H9 (cell line): ENCODE measurements around the gene EMC8. TPM values are rescaled to one million over a fixed set of nuclear protein-coding genes. Genes with fewer than 3 reads are reported as not detected.

Experiments used
- DNase-seq: peaks from one replicate; pipeline ENCODE4 v3.0.0-alpha.2; 2017
- H2AFZ ChIP-seq: one replicate; pipeline ENCODE4 v1.6.1; 2013; ENCODE audit warnings: mild to moderate bottlenecking, low read length, control low read depth, moderate library complexity
- H2AK5ac ChIP-seq: 2 replicates; pipeline ENCODE4 v1.6.1; 2013; ENCODE audit warnings: low read length, control low read depth, mixed read lengths; ENCODE audit not compliant: insufficient read length
- H2BK120ac ChIP-seq: one replicate; pipeline ENCODE4 v1.6.1; 2013; ENCODE audit warnings: low read depth, mild to moderate bottlenecking, low read length, control low read depth, inconsistent platforms; ENCODE audit not compliant: poor library complexity, severe bottlenecking
- H2BK12ac ChIP-seq: 2 replicates; pipeline ENCODE4 v1.6.1; 2013; ENCODE audit warnings: low read length, control low read depth, mixed read lengths, low read depth; ENCODE audit not compliant: insufficient read length
- H2BK15ac ChIP-seq: 2 replicates; pipeline ENCODE4 v1.6.1; 2013; ENCODE audit warnings: low read depth, low read length, control low read depth
- H2BK20ac ChIP-seq: one replicate; pipeline ENCODE4 v1.6.1; 2013; ENCODE audit warnings: low read depth, mild to moderate bottlenecking, low read length, control low read depth, inconsistent platforms; ENCODE audit not compliant: poor library complexity, severe bottlenecking
- H2BK5ac ChIP-seq: 2 replicates; pipeline ENCODE4 v1.6.1; 2013; ENCODE audit warnings: low read length, control low read depth, mixed read lengths; ENCODE audit not compliant: insufficient read length
- H3K14ac ChIP-seq: 2 replicates; pipeline ENCODE4 v1.6.1; 2013; ENCODE audit warnings: low read length, control low read depth; ENCODE audit not compliant: insufficient read depth
- H3K18ac ChIP-seq: 2 replicates; pipeline ENCODE4 v1.6.1; 2013; ENCODE audit warnings: low read depth, mild to moderate bottlenecking, mixed read lengths, low read length, control low read depth; ENCODE audit not compliant: insufficient read length
- H3K23ac ChIP-seq: 2 replicates; pipeline ENCODE4 v1.6.1; 2013; ENCODE audit warnings: low read length, control low read depth, mixed read lengths, low read depth; ENCODE audit not compliant: insufficient read length
- H3K23me2 ChIP-seq: 2 replicates; pipeline ENCODE4 v1.6.1; 2013; ENCODE audit warnings: low read depth, mild to moderate bottlenecking, mixed read lengths, low read length, control low read depth; ENCODE audit not compliant: insufficient read length, poor library complexity, severe bottlenecking
- H3K27ac ChIP-seq: 2 replicates; pipeline ENCODE4 v1.5.1; 2013; ENCODE audit warnings: low read length, control low read depth, mixed read lengths, low read depth; ENCODE audit not compliant: insufficient read length
- H3K27me3 ChIP-seq: 2 replicates; pipeline ENCODE4 v1.6.1; 2013; ENCODE audit warnings: low read length, control low read depth, inconsistent platforms; ENCODE audit not compliant: insufficient read depth
- H3K4ac ChIP-seq: 2 replicates; pipeline ENCODE4 v1.6.1; 2013; ENCODE audit warnings: low read depth, mild to moderate bottlenecking, control low read depth, inconsistent platforms, low read length, moderate library complexity
- H3K4me1 ChIP-seq: 2 replicates; pipeline ENCODE4 v1.6.1; 2013; ENCODE audit warnings: low read length, control low read depth, inconsistent platforms; ENCODE audit not compliant: insufficient read depth
- H3K4me2 ChIP-seq: 2 replicates; pipeline ENCODE4 v1.6.1; 2013; ENCODE audit warnings: low read length, control low read depth, mixed read lengths; ENCODE audit not compliant: insufficient read length, insufficient read depth
- H3K56ac ChIP-seq: 2 replicates; pipeline ENCODE4 v1.6.1; 2013; ENCODE audit warnings: low read depth, mild to moderate bottlenecking, mixed read lengths, low read length, control low read depth; ENCODE audit not compliant: insufficient read length
- H3K79me1 ChIP-seq: 2 replicates; pipeline ENCODE4 v1.6.1; 2013; ENCODE audit warnings: low read depth, mild to moderate bottlenecking, moderate library complexity, low read length, control low read depth, inconsistent platforms; ENCODE audit not compliant: insufficient read depth, poor library complexity, severe bottlenecking
- H3K79me2 ChIP-seq: 2 replicates; pipeline ENCODE4 v1.6.1; 2013; ENCODE audit warnings: low read length, control low read depth, inconsistent platforms; ENCODE audit not compliant: insufficient read depth
- H3K9ac ChIP-seq: 2 replicates; pipeline ENCODE4 v1.6.1; 2013; ENCODE audit warnings: low read length, control low read depth, mixed read lengths; ENCODE audit not compliant: insufficient read length; ENCODE audit errors: extremely low read depth
- H3K9me3 ChIP-seq: one replicate; pipeline ENCODE4 v1.6.1; 2013; ENCODE audit warnings: low read depth, low read length, inconsistent platforms; ENCODE audit not compliant: control insufficient read depth
- H3T11ph ChIP-seq: one replicate; pipeline ENCODE4 v1.6.1; 2013; ENCODE audit warnings: mild to moderate bottlenecking, low read length, control low read depth, inconsistent platforms
- H4K20me1 ChIP-seq: one replicate; pipeline ENCODE4 v1.6.1; 2013; ENCODE audit not compliant: control insufficient read depth, insufficient read length, insufficient read depth
- H4K5ac ChIP-seq: 2 replicates; pipeline ENCODE4 v1.6.1; 2013; ENCODE audit warnings: low read depth, mild to moderate bottlenecking, mixed read lengths, low read length, control low read depth; ENCODE audit not compliant: insufficient read length
- H4K8ac ChIP-seq: replicated peaks from 2 replicates; pipeline ENCODE4 v1.6.1; 2013; ENCODE audit warnings: low read length, control low read depth, mixed read lengths, low read depth; ENCODE audit not compliant: insufficient read length
- H4K91ac ChIP-seq: 2 replicates; pipeline ENCODE4 v1.6.1; 2013; ENCODE audit warnings: low read depth, mild to moderate bottlenecking, moderate library complexity, mixed read lengths, low read length, control low read depth; ENCODE audit not compliant: insufficient read length
- H3K27ac Mint-ChIP-seq, 3 experiments: 2 replicates in 2 of 3; 3 replicates in 1 of 3; pipeline ENCODE4 v1.8.0; 2020 to 2021; ENCODE audit warnings: mixed read lengths in 3 of 3, mild to moderate bottlenecking in 1 of 3, moderate library complexity in 1 of 3
- H3K27me3 Mint-ChIP-seq: 2 replicates; pipeline ENCODE4 v1.8.0; 2021; ENCODE audit warnings: low read depth, mild to moderate bottlenecking, moderate library complexity, mixed read lengths
- H3K36me3 Mint-ChIP-seq, 3 experiments: 2 replicates in 2 of 3; 3 replicates in 1 of 3; pipeline ENCODE4 v1.8.0; 2020 to 2021; ENCODE audit warnings: low read depth in 3 of 3, mixed read lengths in 3 of 3; ENCODE audit not compliant: insufficient read depth in 1 of 3
- H3K4me1 Mint-ChIP-seq, 2 experiments: 2 replicates each; pipeline ENCODE4 v1.8.0; 2020; ENCODE audit warnings: mixed read lengths in 2 of 2
- H3K4me3 Mint-ChIP-seq, 2 experiments: 2 replicates in 1 of 2; 3 replicates in 1 of 2; pipeline ENCODE4 v1.8.0; 2020 to 2021; ENCODE audit warnings: mild to moderate bottlenecking in 2 of 2, mixed read lengths in 2 of 2, moderate library complexity in 1 of 2
- H3K9me3 Mint-ChIP-seq, 2 experiments: 2 replicates in 1 of 2; 3 replicates in 1 of 2; pipeline ENCODE4 v1.8.0; 2020; ENCODE audit warnings: mild to moderate bottlenecking in 2 of 2, mixed read lengths in 2 of 2, moderate library complexity in 1 of 2
- WGBS: extraction: QIAGEN DNeasy Blood & Tissue Kit; methylation state at CpG from one replicate; pipeline ENCODE4 v1.1.7; 2013; ENCODE audit warnings: missing lambda C conversion rate, low lambda C conversion rate, mixed read lengths; ENCODE audit not compliant: insufficient read length; ENCODE audit errors: extremely low coverage; 5-methylcytosine and 5-hydroxymethylcytosine counted together
- total RNA-seq: library from RNA; stranded (reverse); gene quantifications from 2 replicates; pipeline ENCODE4 v1.2.1, GENCODE V29; 2021
- TF ChIP-seq, protein P1 (sequence below): fragments of 200-600 bp; sonication (generic); conservative IDR thresholded peaks from 3 replicates; pipeline ENCODE4 v1.8.0; 2021; ENCODE audit warnings: antibody characterized with exemption, mild to moderate bottlenecking

Gene EMC8
- total RNA-seq, 1 experiment from 2014 or later: 52.3 TPM

GRCh38 chr16:85840801-85841200, 41.5 kb upstream of the EMC8 start:
- no peaks in the 10 kb centered on the region for H3K23me2 ChIP-seq
- H2BK15ac ChIP-seq: no peak overlapping the region
- H3K36me3 Mint-ChIP-seq: no peaks in the 10 kb centered on the region
- no peak overlapping the region for H4K8ac ChIP-seq
- peaks cover 20% of the 10 kb centered on the region for H3K27me3 Mint-ChIP-seq
- H3T11ph ChIP-seq: no peak overlapping the region
- no peak for DNase-seq
- no peak overlapping the region for H3K18ac ChIP-seq
- H3K4me1 ChIP-seq: no peaks in the 10 kb centered on the region
- H3K23ac ChIP-seq: no peak overlapping the region
- no peak overlapping the region for H3K4me2 ChIP-seq
- H2BK5ac ChIP-seq: no peak overlapping the region
- H2AFZ ChIP-seq: no peak overlapping the region
- TF ChIP-seq, protein P1, sequence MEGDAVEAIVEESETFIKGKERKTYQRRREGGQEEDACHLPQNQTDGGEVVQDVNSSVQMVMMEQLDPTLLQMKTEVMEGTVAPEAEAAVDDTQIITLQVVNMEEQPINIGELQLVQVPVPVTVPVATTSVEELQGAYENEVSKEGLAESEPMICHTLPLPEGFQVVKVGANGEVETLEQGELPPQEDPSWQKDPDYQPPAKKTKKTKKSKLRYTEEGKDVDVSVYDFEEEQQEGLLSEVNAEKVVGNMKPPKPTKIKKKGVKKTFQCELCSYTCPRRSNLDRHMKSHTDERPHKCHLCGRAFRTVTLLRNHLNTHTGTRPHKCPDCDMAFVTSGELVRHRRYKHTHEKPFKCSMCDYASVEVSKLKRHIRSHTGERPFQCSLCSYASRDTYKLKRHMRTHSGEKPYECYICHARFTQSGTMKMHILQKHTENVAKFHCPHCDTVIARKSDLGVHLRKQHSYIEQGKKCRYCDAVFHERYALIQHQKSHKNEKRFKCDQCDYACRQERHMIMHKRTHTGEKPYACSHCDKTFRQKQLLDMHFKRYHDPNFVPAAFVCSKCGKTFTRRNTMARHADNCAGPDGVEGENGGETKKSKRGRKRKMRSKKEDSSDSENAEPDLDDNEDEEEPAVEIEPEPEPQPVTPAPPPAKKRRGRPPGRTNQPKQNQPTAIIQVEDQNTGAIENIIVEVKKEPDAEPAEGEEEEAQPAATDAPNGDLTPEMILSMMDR: no peak
- no peak overlapping the region for H2BK20ac ChIP-seq
- H3K27me3 ChIP-seq: no peaks in the 10 kb centered on the region; the same call in 1 of the 2 replicates
- no CpG with 5 or more reads among the region's 10 CpGs for WGBS
- no peak overlapping the region; the same call in 1 of the 2 replicates for H3K14ac ChIP-seq
- no peak overlapping the region for H3K27ac ChIP-seq
- no peak overlapping the region for H2AK5ac ChIP-seq
- H3K27ac Mint-ChIP-seq: no peak overlapping the region
- H3K4ac ChIP-seq: no peak overlapping the region
- no peak overlapping the region for H2BK12ac ChIP-seq
- no peak overlapping the region for H2BK120ac ChIP-seq
- H3K9me3 Mint-ChIP-seq: peaks cover 0 to 4% of the 10 kb centered on the region in 2 experiments; a peak in 2 of 5 replicates
- no peak overlapping the region for H4K5ac ChIP-seq
- H3K9ac ChIP-seq: no peak overlapping the region
- no peaks in the 10 kb centered on the region for H3K79me1 ChIP-seq
- no peaks in the 10 kb centered on the region for H3K79me2 ChIP-seq
- no peak overlapping the region for H4K91ac ChIP-seq
- no peak overlapping the region for H3K4me3 Mint-ChIP-seq
- H4K20me1 ChIP-seq: no peaks in the 10 kb centered on the region
- H3K4me1 Mint-ChIP-seq: no peaks in the 10 kb centered on the region
- H3K9me3 ChIP-seq: no peaks in the 10 kb centered on the region
- no peak overlapping the region for H3K56ac ChIP-seq
